Measurements from ENCODE around the gene GPR173.

The GPR173 gene

GRCh38 chrX:53086464-53086863 is 37.9 kb downstream of the GPR173 start:
- Histone ChIP-seq H3K4me1 (ENCODE audit: control insufficient read depth, insufficient read depth, low read length) (no peaks in the 10 kb centered on the region), H3K4me3 (ENCODE audit: low read depth, low read length) (no peak overlapping the region), H3K9me3 (ENCODE audit: control insufficient read depth, insufficient read depth, low read depth, low read length) (no peaks in the 10 kb centered on the region), H3K27ac (ENCODE audit: extremely low read depth, low read depth, low read length) (peak overlapping the region; percentile 38; the same call in 1 of the 2 replicates), H3K36me3 (ENCODE audit: control insufficient read depth in 2 of 2, insufficient read depth in 1 of 2, low read length in 2 of 2) (peaks cover 15 to 48% of the 10 kb centered on the region in 2 experiments)
- ChIA-PET POLR2A (interaction anchor here (1.3 kb wide), 1 partner anchor 13 kb away, joined by 3 read pairs; no protein-coding TSS in a partner anchor), CTCF (no interaction called here)
- TF ChIP-seq, protein P1, sequence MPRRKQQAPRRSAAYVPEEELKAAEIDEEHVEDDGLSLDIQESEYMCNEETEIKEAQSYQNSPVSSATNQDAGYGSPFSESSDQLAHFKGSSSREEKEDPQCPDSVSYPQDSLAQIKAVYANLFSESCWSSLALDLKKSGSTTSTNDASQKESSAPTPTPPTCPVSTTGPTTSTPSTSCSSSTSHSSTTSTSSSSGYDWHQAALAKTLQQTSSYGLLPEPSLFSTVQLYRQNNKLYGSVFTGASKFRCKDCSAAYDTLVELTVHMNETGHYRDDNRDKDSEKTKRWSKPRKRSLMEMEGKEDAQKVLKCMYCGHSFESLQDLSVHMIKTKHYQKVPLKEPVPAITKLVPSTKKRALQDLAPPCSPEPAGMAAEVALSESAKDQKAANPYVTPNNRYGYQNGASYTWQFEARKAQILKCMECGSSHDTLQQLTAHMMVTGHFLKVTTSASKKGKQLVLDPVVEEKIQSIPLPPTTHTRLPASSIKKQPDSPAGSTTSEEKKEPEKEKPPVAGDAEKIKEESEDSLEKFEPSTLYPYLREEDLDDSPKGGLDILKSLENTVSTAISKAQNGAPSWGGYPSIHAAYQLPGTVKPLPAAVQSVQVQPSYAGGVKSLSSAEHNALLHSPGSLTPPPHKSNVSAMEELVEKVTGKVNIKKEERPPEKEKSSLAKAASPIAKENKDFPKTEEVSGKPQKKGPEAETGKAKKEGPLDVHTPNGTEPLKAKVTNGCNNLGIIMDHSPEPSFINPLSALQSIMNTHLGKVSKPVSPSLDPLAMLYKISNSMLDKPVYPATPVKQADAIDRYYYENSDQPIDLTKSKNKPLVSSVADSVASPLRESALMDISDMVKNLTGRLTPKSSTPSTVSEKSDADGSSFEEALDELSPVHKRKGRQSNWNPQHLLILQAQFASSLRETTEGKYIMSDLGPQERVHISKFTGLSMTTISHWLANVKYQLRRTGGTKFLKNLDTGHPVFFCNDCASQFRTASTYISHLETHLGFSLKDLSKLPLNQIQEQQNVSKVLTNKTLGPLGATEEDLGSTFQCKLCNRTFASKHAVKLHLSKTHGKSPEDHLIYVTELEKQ (tag by site-specific recombination; IDR thresholded peaks at IDR 0.05; ENCODE audit: borderline replicate concordance) = no peak
- no peak for TF ChIP-seq MYNN (tag by site-specific recombination; IDR thresholded peaks at IDR 0.05; ENCODE audit: borderline replicate concordance)
- peak; percentile 32; the same call in 1 of the 2 replicates for TF ChIP-seq ZBTB20 (tag by site-specific recombination; IDR thresholded peaks at IDR 0.05)

GRCh38 chrX:53087388-53087831 is 38.8 kb downstream of the GPR173 start:
- TF ChIP-seq ZNF488 (tag by site-specific recombination; IDR thresholded peaks at IDR 0.05) (no peak), PRDM1 (tag by site-specific recombination; IDR thresholded peaks at IDR 0.05) (no peak), ZNF664 (tag by site-specific recombination; IDR thresholded peaks at IDR 0.05) (peak; percentile 73), GLIS2 (tag by site-specific recombination; IDR thresholded peaks at IDR 0.05) (no peak), ZNF350 (tag by site-specific recombination; IDR thresholded peaks at IDR 0.05) (no peak), ZNF416 (tag by site-specific recombination; IDR thresholded peaks at IDR 0.05) (no peak), ZNF24 (tag by site-specific recombination; IDR thresholded peaks at IDR 0.05) (no peak), EGR2 (tag by site-specific recombination; IDR thresholded peaks at IDR 0.05; ENCODE audit: low read depth) (peak; percentile 72), ZNF366 (tag by site-specific recombination; conservative IDR thresholded peaks at IDR 0.05) (0 out of 2 replicates have a peak, but pooled peaks have one; percentile 31), ZFHX2 (tag by site-specific recombination; conservative IDR thresholded peaks at IDR 0.05) (peak; percentile 68), ZNF211 (tag by site-specific recombination; IDR thresholded peaks at IDR 0.05; ENCODE audit: low read depth) (no peak)
- TF ChIP-seq, protein P2, sequence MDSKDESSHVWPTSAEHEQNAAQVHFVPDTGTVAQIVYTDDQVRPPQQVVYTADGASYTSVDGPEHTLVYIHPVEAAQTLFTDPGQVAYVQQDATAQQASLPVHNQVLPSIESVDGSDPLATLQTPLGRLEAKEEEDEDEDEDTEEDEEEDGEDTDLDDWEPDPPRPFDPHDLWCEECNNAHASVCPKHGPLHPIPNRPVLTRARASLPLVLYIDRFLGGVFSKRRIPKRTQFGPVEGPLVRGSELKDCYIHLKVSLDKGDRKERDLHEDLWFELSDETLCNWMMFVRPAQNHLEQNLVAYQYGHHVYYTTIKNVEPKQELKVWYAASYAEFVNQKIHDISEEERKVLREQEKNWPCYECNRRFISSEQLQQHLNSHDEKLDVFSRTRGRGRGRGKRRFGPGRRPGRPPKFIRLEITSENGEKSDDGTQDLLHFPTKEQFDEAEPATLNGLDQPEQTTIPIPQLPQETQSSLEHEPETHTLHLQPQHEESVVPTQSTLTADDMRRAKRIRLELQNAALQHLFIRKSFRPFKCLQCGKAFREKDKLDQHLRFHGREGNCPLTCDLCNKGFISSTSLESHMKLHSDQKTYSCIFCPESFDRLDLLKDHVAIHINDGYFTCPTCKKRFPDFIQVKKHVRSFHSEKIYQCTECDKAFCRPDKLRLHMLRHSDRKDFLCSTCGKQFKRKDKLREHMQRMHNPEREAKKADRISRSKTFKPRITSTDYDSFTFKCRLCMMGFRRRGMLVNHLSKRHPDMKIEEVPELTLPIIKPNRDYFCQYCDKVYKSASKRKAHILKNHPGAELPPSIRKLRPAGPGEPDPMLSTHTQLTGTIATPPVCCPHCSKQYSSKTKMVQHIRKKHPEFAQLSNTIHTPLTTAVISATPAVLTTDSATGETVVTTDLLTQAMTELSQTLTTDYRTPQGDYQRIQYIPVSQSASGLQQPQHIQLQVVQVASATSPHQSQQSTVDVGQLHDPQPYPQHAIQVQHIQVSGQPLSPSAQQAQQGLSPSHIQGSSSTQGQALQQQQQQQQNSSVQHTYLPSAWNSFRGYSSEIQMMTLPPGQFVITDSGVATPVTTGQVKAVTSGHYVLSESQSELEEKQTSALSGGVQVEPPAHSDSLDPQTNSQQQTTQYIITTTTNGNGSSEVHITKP (tag by site-specific recombination; IDR thresholded peaks at IDR 0.05) = 0 out of 2 replicates have a peak, but pooled peaks have one; percentile 22
- ChIA-PET POLR2A (interaction anchor here (1.3 kb wide), 1 partner anchor 14 kb away, joined by 3 read pairs; no protein-coding TSS in a partner anchor), CTCF (interaction anchor here (0.7 kb wide), 1 partner anchor 78 kb away, joined by 3 read pairs; no protein-coding TSS in a partner anchor)
- no peak overlapping the region for H3K4me3 ChIP-seq (ENCODE audit: low read depth, low read length)
- H3K27ac ChIP-seq (ENCODE audit: extremely low read depth, low read depth, low read length) = 0 out of 2 replicates have a peak overlapping the region, but pooled peaks have one; percentile 49
- H3K36me3 ChIP-seq (ENCODE audit: control insufficient read depth in 2 of 2, insufficient read depth in 1 of 2, low read length in 2 of 2) = peaks cover 15 to 48% of the 10 kb centered on the region in 2 experiments
- H3K4me1 ChIP-seq (ENCODE audit: control insufficient read depth, insufficient read depth, low read length) = no peaks in the 10 kb centered on the region
- H3K9me3 ChIP-seq (ENCODE audit: control insufficient read depth, insufficient read depth, low read depth, low read length) = no peaks in the 10 kb centered on the region
